ENCODE measurements around the gene SWAP70. TPM values are rescaled to one million over a fixed set of nuclear protein-coding genes. Genes with fewer than 3 reads are reported as not detected.

Gene SWAP70
- total RNA-seq, 1 experiment from 2014 or later: 7.9 TPM

Other genes starting within 250 kb of the SWAP70 start
- 28.2 and 32.5 TPM in 2 replicates for gene ZNF143, start 203.1 kb upstream of the SWAP70 start, total RNA-seq (2014; rRNA removed; shearing (Covaris generic))
- gene WEE1, start 90.4 kb upstream of the SWAP70 start, total RNA-seq (2014; rRNA removed; shearing (Covaris generic)): 23.6 and 24.2 TPM in 2 replicates

All from NCI-H460 (cell line).